Osteoblast (primary cell): ENCODE data around the gene ODF2L. TPM values are rescaled to one million over a fixed set of nuclear protein-coding genes. Genes with fewer than 3 reads are reported as not detected.

ENCODE experiments used
- DNase-seq: peaks from one replicate; pipeline ENCODE4 v3.0.0; 2011; ENCODE audit warnings: low spot score, mixed read lengths; ENCODE audit not compliant: insufficient read length; ENCODE audit errors: missing footprints
- H2AFZ ChIP-seq: 2 replicates; pipeline ENCODE4 v1.6.0; 2011; ENCODE audit warnings: mild to moderate bottlenecking, low read length
- H3K27ac ChIP-seq: 2 replicates; pipeline ENCODE4 v1.5.1; 2011; ENCODE audit warnings: mild to moderate bottlenecking, low read depth, low read length, moderate library complexity
- H3K27me3 ChIP-seq: 2 replicates; pipeline ENCODE4 v1.6.0; 2012; ENCODE audit warnings: mild to moderate bottlenecking, control low read depth, inconsistent platforms, low read length, moderate library complexity; ENCODE audit not compliant: insufficient read depth
- H3K36me3 ChIP-seq: 2 replicates; pipeline ENCODE4 v1.5.1; 2011; ENCODE audit warnings: mild to moderate bottlenecking, low read length, control low read depth, moderate library complexity; ENCODE audit not compliant: insufficient read depth
- H3K4me1 ChIP-seq: 2 replicates; pipeline ENCODE4 v1.5.1; 2011; ENCODE audit warnings: mild to moderate bottlenecking, low read length, control low read depth, moderate library complexity; ENCODE audit not compliant: insufficient read depth
- H3K4me2 ChIP-seq: 2 replicates; pipeline ENCODE4 v1.6.0; 2011; ENCODE audit warnings: mild to moderate bottlenecking, low read length; ENCODE audit not compliant: insufficient read depth
- H3K4me3 ChIP-seq: fragments of 200-600 bp; sonication (generic); 3 replicates; pipeline ENCODE4 v1.5.1; 2012; ENCODE audit warnings: mild to moderate bottlenecking, low read length, inconsistent platforms; ENCODE audit not compliant: insufficient read depth
- H3K79me2 ChIP-seq: 2 replicates; pipeline ENCODE4 v1.6.0; 2012; ENCODE audit warnings: mild to moderate bottlenecking, low read length, control low read depth, inconsistent platforms; ENCODE audit not compliant: insufficient read depth
- H3K9me3 ChIP-seq: 2 replicates; pipeline ENCODE4 v1.5.1; 2011; ENCODE audit warnings: low read depth, low read length, control low read depth
- H4K20me1 ChIP-seq: 2 replicates; pipeline ENCODE4 v1.6.0; 2012; ENCODE audit warnings: mild to moderate bottlenecking, low read length, control low read depth; ENCODE audit not compliant: insufficient read depth
- CTCF ChIP-seq: IDR thresholded peaks from 2 replicates; pipeline ENCODE4 v1.5.1; 2011; ENCODE audit warnings: mild to moderate bottlenecking, low read depth, low read length, moderate library complexity; ENCODE audit errors: extremely low read depth
- total RNA-seq: library from RNA; depleted of rRNA; stranded (reverse); fragments of >200 nt; gene quantifications from 2 replicates; pipeline ENCODE4 v1.2.3, GENCODE V29; 2012

The ODF2L gene
- total RNA-seq, 1 donor = 87.6 TPM

- H3K4me2 ChIP-seq = peak overlapping the region; percentile 72
- no peak for DNase-seq
Measured at GRCh38 chr1:86381223-86381622, 14.9 kb downstream of the ODF2L start.

GRCh38 chr1:86380257-86380861 is 15.8 kb downstream of the ODF2L start:
- Histone ChIP-seq H3K36me3 (peaks cover 18% of the 10 kb centered on the region), H2AFZ (no peak overlapping the region), H3K79me2 (no peaks in the 10 kb centered on the region), H3K27me3 (no peaks in the 10 kb centered on the region), H3K9me3 (no peaks in the 10 kb centered on the region), H3K4me2 (peak overlapping the region; percentile 72), H3K27ac (peak overlapping the region; percentile 21), H4K20me1 (no peaks in the 10 kb centered on the region), H3K4me1 (peaks cover 14% of the 10 kb centered on the region), H3K4me3 (peak overlapping the region; percentile 47)
- peak; percentile 79 for TF ChIP-seq CTCF
- peak; percentile 65 for DNase-seq

More at GRCh38 chr1:86381223-86381622, 14.9 kb downstream of the ODF2L start:
- Histone ChIP-seq H3K27me3 (no peaks in the 10 kb centered on the region), H3K4me1 (peaks cover 14% of the 10 kb centered on the region), H3K4me3 (peak overlapping the region; percentile 47), H3K27ac (peak overlapping the region; percentile 21), H3K79me2 (peaks cover 3% of the 10 kb centered on the region), H4K20me1 (no peaks in the 10 kb centered on the region), H2AFZ (peak overlapping the region; percentile 5), H3K36me3 (peaks cover 18% of the 10 kb centered on the region), H3K9me3 (no peaks in the 10 kb centered on the region)
- no peak for TF ChIP-seq CTCF

GRCh38 chr1:86378813-86379212 is 17.3 kb downstream of the ODF2L start:
- Histone ChIP-seq H3K4me2 (no peak overlapping the region), H3K36me3 (peaks cover 29% of the 10 kb centered on the region), H3K79me2 (no peaks in the 10 kb centered on the region), H3K27me3 (no peaks in the 10 kb centered on the region), H3K4me3 (no peak overlapping the region), H4K20me1 (no peaks in the 10 kb centered on the region), H3K27ac (no peak overlapping the region), H3K4me1 (peaks cover 14% of the 10 kb centered on the region), H2AFZ (no peak overlapping the region), H3K9me3 (no peaks in the 10 kb centered on the region)
- TF ChIP-seq CTCF = no peak
- no peak for DNase-seq

GRCh38 chr1:86377341-86377740 is 18.8 kb downstream of the ODF2L start:
- Histone ChIP-seq H2AFZ (no peak overlapping the region), H3K27ac (no peak overlapping the region), H3K4me2 (no peak overlapping the region), H4K20me1 (no peaks in the 10 kb centered on the region), H3K36me3 (peaks cover 33% of the 10 kb centered on the region), H3K4me3 (no peak overlapping the region), H3K4me1 (peaks cover 10% of the 10 kb centered on the region), H3K9me3 (no peaks in the 10 kb centered on the region), H3K27me3 (no peaks in the 10 kb centered on the region), H3K79me2 (no peaks in the 10 kb centered on the region)
- DNase-seq = peak; percentile 15
- TF ChIP-seq CTCF = no peak
